ENCODE data around the gene RIPPLY1.

RIPPLY1 gene

GRCh38 chrX:106903291-106903824 lies at the start of gene RIPPLY1:
RIPPLY1 (minus strand) TSS chrX:106903341; CDS start chrX:106903287, 54 bp downstream.
- no peak for DNase-seq

- DNase-seq = no peak
Measured at GRCh38 chrX:106952538-106952937, 49.4 kb upstream of the RIPPLY1 start.

- DNase-seq = no peak
Measured at GRCh38 chrX:106952089-106952488, 48.9 kb upstream of the RIPPLY1 start.

- no peak for DNase-seq
Measured at GRCh38 chrX:106951230-106951629, 48.1 kb upstream of the RIPPLY1 start.

GRCh38 chrX:106950381-106950780 lies 47.2 kb upstream of the RIPPLY1 start:
- DNase-seq = no peak

GRCh38 chrX:106949366-106949765 lies 46.2 kb upstream of the RIPPLY1 start:
- no peak for DNase-seq

- no peak for DNase-seq
Measured at GRCh38 chrX:106948641-106949040, 45.5 kb upstream of the RIPPLY1 start.

GRCh38 chrX:106946464-106946863 lies 43.3 kb upstream of the RIPPLY1 start:
- no peak for DNase-seq

GRCh38 chrX:106940068-106940467 lies 36.9 kb upstream of the RIPPLY1 start:
- no peak for DNase-seq

- no peak for DNase-seq
Measured at GRCh38 chrX:106939566-106939965, 36.4 kb upstream of the RIPPLY1 start.

GRCh38 chrX:106936246-106936645 lies 33.1 kb upstream of the RIPPLY1 start:
- DNase-seq = no peak

GRCh38 chrX:106935175-106935574 lies 32.0 kb upstream of the RIPPLY1 start:
- DNase-seq = no peak

GRCh38 chrX:106933538-106933961 lies 30.4 kb upstream of the RIPPLY1 start:
- no peak for DNase-seq

- DNase-seq = no peak
Measured at GRCh38 chrX:106932960-106933537, 29.9 kb upstream of the RIPPLY1 start.

- DNase-seq = no peak
Measured at GRCh38 chrX:106932492-106932923, 29.4 kb upstream of the RIPPLY1 start.

- DNase-seq = no peak
Measured at GRCh38 chrX:106931831-106932491, 28.8 kb upstream of the RIPPLY1 start.

- DNase-seq = no peak
Measured at GRCh38 chrX:106928227-106928626, 25.1 kb upstream of the RIPPLY1 start.

- no peak for DNase-seq
Measured at GRCh38 chrX:106927700-106928099, 24.6 kb upstream of the RIPPLY1 start.

- DNase-seq = no peak
Measured at GRCh38 chrX:106927023-106927422, 23.9 kb upstream of the RIPPLY1 start.

GRCh38 chrX:106921637-106922036 lies 18.5 kb upstream of the RIPPLY1 start:
- DNase-seq = no peak

GRCh38 chrX:106919932-106920452 lies 16.9 kb upstream of the RIPPLY1 start, which contains the start of gene CLDN2:
CLDN2 (plus strand) TSS chrX:106920402; CDS start chrX:106928229, 7,827 bp downstream.
- no peak for DNase-seq

GRCh38 chrX:106917830-106918500 lies 14.8 kb upstream of the RIPPLY1 start:
- DNase-seq = no peak

GRCh38 chrX:106912864-106913263 lies 9.7 kb upstream of the RIPPLY1 start:
- DNase-seq = no peak

- no peak for DNase-seq
Measured at GRCh38 chrX:106906361-106906760, 3.2 kb upstream of the RIPPLY1 start.
